Ascending aorta (tissue), 2 donors: ENCODE results near the gene MYOT. TPM values are rescaled to one million over a fixed set of nuclear protein-coding genes. Genes with fewer than 3 reads are reported as not detected.

Source experiments
- DNase-seq, 2 donors: peaks; one replicate each; pipeline ENCODE4 v3.0.0-alpha.2; 2019; ENCODE audit warnings: low spot score in 2 of 2
- H3K27ac ChIP-seq, 2 donors: fragments of 200-600 bp; sonication (generic); one replicate each; pipeline ENCODE4 v1.5.1; 2016 to 2017; ENCODE audit warnings: mild to moderate bottlenecking in 1 of 2
- H3K27me3 ChIP-seq: fragments of 200-600 bp; sonication (generic); one replicate; pipeline ENCODE4 v1.5.1; 2017
- H3K36me3 ChIP-seq, 2 donors: fragments of 200-600 bp; sonication (generic); one replicate each; pipeline ENCODE4 v1.5.1; 2016
- H3K4me1 ChIP-seq, 2 donors: fragments of 200-600 bp; sonication (generic); one replicate each; pipeline ENCODE4 v1.5.1; 2016 to 2017; ENCODE audit warnings: mild to moderate bottlenecking in 1 of 2
- H3K4me3 ChIP-seq, 2 donors: fragments of 200-600 bp; sonication (generic); one replicate each; pipeline ENCODE4 v1.5.1; 2016 to 2017; ENCODE audit warnings: mild to moderate bottlenecking in 1 of 2
- H3K9me3 ChIP-seq, 2 donors: fragments of 200-600 bp; sonication (generic); one replicate each; pipeline ENCODE4 v1.5.1; 2016
- intact Hi-C: fragments of 100-400 bp; cut with DNase I; formaldehyde crosslinking; loops from one replicate; pipeline ENCODE4 v1.15.1; 2023
- total RNA-seq: library from RNA; depleted of rRNA; stranded (reverse); fragments of >200 nt; gene quantifications from one replicate; pipeline ENCODE4 v1.1.0, GENCODE V29; 2016
- TF ChIP-seq, protein P1 (sequence below), 3 experiments: fragments of 200-600 bp in 2 of 3; fragments of 450-650 bp in 1 of 3; sonication (generic) in 2 of 3; IDR thresholded peaks; one replicate each; pipeline ENCODE4 v1.5.1; 2016 to 2019; ENCODE audit warnings: antibody characterized with exemption in 3 of 3, mild to moderate bottlenecking in 1 of 3, moderate library complexity in 1 of 3

The MYOT gene
- total RNA-seq, 1 donor from 2014 or later: 12.3 TPM

DNA sequence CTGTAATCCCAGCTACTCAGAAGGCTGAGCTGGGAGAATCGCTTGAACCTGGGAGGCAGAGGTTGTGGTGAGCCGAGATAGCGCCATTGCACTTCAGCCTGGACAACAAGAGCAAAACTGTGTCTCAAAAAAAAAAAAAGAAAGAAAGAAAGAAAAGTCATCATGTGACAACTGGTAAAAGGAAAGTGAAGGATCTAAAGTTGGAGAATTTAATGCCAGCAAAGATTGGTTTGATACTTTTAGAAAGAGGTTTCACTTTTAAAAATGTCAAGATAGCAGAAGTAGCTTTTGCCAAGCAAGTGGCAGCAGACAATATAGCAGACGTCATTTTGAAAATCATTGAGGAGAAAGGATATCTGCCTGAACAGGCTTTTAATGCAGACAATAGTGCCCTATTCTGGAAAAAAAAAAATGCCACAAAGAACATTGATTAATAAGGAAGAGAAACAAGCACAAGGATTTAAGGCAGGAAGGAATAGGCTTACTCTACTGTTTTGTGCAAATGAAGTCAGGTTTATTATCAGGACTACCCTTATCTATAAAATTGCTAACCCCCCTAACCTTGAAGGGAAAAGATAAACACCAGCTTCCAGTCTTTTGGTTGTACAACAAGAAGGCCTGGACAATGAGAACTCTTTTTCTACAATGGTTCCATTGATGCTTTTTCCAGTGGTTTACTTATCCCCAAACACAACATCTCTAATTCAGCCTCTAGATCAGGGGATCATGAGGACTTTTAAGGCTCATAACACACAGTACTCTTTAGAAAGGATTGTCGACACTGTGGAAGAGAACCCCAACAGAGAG, 33.6 kb downstream of the MYOT start:
- no peaks in the 10 kb centered on the region for H3K9me3 ChIP-seq
- TF ChIP-seq, protein P1, sequence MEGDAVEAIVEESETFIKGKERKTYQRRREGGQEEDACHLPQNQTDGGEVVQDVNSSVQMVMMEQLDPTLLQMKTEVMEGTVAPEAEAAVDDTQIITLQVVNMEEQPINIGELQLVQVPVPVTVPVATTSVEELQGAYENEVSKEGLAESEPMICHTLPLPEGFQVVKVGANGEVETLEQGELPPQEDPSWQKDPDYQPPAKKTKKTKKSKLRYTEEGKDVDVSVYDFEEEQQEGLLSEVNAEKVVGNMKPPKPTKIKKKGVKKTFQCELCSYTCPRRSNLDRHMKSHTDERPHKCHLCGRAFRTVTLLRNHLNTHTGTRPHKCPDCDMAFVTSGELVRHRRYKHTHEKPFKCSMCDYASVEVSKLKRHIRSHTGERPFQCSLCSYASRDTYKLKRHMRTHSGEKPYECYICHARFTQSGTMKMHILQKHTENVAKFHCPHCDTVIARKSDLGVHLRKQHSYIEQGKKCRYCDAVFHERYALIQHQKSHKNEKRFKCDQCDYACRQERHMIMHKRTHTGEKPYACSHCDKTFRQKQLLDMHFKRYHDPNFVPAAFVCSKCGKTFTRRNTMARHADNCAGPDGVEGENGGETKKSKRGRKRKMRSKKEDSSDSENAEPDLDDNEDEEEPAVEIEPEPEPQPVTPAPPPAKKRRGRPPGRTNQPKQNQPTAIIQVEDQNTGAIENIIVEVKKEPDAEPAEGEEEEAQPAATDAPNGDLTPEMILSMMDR (IDR thresholded peaks at IDR 0.05): no peak
- no peaks in the 10 kb centered on the region for H3K4me1 ChIP-seq
- H3K27me3 ChIP-seq: no peaks in the 10 kb centered on the region
- intact Hi-C loops: no loop called here
- H3K36me3 ChIP-seq: no peaks in the 10 kb centered on the region
- H3K27ac ChIP-seq: no peak overlapping the region
- no peak overlapping the region for H3K4me3 ChIP-seq
- no peak for DNase-seq

GRCh38 chr5:137902408-137903133, 34.9 kb downstream of the MYOT start:
- Histone ChIP-seq H3K36me3 (no peaks in the 10 kb centered on the region), H3K27ac (no peak overlapping the region), H3K9me3 (no peaks in the 10 kb centered on the region), H3K4me1 (no peaks in the 10 kb centered on the region), H3K4me3 (no peak overlapping the region), H3K27me3 (no peaks in the 10 kb centered on the region)
- intact Hi-C loops: no loop called here
- no peak for DNase-seq
- TF ChIP-seq, protein P1 (IDR thresholded peaks at IDR 0.05): no peak

DNA sequence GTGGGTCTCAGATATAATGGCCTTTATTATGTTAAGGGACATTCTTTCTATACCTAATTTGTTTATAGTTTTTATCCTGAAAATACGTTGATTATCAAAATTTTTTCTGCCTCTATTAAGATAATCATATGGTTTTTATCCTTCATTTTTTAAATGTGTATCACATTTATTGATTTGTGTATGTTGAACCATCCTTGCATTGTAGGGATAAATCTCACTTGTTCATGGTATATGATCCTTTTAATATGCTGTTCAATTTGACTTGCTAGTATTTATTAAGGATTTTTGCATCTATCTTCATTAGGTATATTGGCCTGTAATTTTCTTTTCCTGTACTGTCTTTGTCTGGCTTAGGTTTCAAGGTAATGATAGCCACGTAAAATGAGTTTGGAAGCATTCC, 47.1 kb downstream of the MYOT start:
- no peak overlapping the region for H3K4me3 ChIP-seq
- DNase-seq: no peak
- H3K4me1 ChIP-seq: no peaks in the 10 kb centered on the region
- TF ChIP-seq, protein P1 (IDR thresholded peaks at IDR 0.05): no peak
- H3K27ac ChIP-seq: no peak overlapping the region
- intact Hi-C loops: no loop called here
- H3K9me3 ChIP-seq: peaks cover 0 to 14% of the 10 kb centered on the region in 2 donors
- no peaks in the 10 kb centered on the region for H3K27me3 ChIP-seq
- no peaks in the 10 kb centered on the region for H3K36me3 ChIP-seq

- Histone ChIP-seq H3K27ac (no peak overlapping the region), H3K4me1 (no peaks in the 10 kb centered on the region), H3K4me3 (no peak overlapping the region), H3K27me3 (no peaks in the 10 kb centered on the region), H3K36me3 (no peaks in the 10 kb centered on the region), H3K9me3 (peaks cover 0 to 14% of the 10 kb centered on the region in 2 donors)
- TF ChIP-seq, protein P1 (IDR thresholded peaks at IDR 0.05): no peak
- intact Hi-C loops: no loop called here
- no peak for DNase-seq
Observed at GRCh38 chr5:137916923-137917322, 49.3 kb downstream of the MYOT start.

- Histone ChIP-seq H3K4me1 (no peaks in the 10 kb centered on the region), H3K27me3 (no peaks in the 10 kb centered on the region), H3K4me3 (no peak overlapping the region), H3K9me3 (no peaks in the 10 kb centered on the region), H3K36me3 (peaks cover 0 to 3% of the 10 kb centered on the region in 2 donors), H3K27ac (no peak overlapping the region)
- TF ChIP-seq, protein P1 (IDR thresholded peaks at IDR 0.05): no peak
- DNase-seq: no peak
- intact Hi-C loops: no loop called here
Observed at GRCh38 chr5:137921931-137922330, 54.3 kb downstream of the MYOT start.
